Large intestine (tissue), 3 donors: ENCODE measurements around the gene CPSF7. TPM values are rescaled to one million over a fixed set of nuclear protein-coding genes. Genes with fewer than 3 reads are reported as not detected.
A peak's percentile ranks its signal among the peaks of the same experiment; 100 is the strongest.

ENCODE experiments used
- DNase-seq, 2 donors: peaks; one replicate each; pipeline versions ENCODE4 v3.0.0 to v3.0.0-alpha.2; 2013
- H3K27ac ChIP-seq: one replicate; pipeline ENCODE4 v1.5.1; 2013; ENCODE audit warnings: low read length
- H3K27me3 ChIP-seq: 2 replicates; pipeline ENCODE4 v1.6.1; 2013; ENCODE audit warnings: low read length; ENCODE audit not compliant: control insufficient read depth, insufficient read depth
- H3K36me3 ChIP-seq: 2 replicates; pipeline ENCODE4 v1.6.1; 2013; ENCODE audit warnings: low read length; ENCODE audit not compliant: control insufficient read depth, insufficient read depth
- H3K4me1 ChIP-seq: one replicate; pipeline ENCODE4 v1.6.1; 2013; ENCODE audit warnings: low read length; ENCODE audit not compliant: control insufficient read depth, insufficient read depth
- H3K4me3 ChIP-seq: one replicate; pipeline ENCODE4 v1.5.1; 2013; ENCODE audit warnings: low read length
- H3K9me3 ChIP-seq: one replicate; pipeline ENCODE4 v1.6.1; 2013; ENCODE audit warnings: mild to moderate bottlenecking, low read depth, low read length, moderate library complexity; ENCODE audit not compliant: control insufficient read depth
- WGBS: methylation state at CpG from one replicate; pipeline ENCODE4 v1.1.5; 2013; ENCODE audit warnings: low lambda C conversion rate; ENCODE audit not compliant: insufficient coverage; 5-methylcytosine and 5-hydroxymethylcytosine counted together
- polyA plus RNA-seq: library from polyadenylated mRNA; unstranded; fragments of 120-200 nt; gene quantifications from one replicate; pipeline ENCODE4 v1.2.1, GENCODE V29; 2013

The CPSF7 gene
- polyA plus RNA-seq, 1 donor = 93.4 TPM

DNA sequence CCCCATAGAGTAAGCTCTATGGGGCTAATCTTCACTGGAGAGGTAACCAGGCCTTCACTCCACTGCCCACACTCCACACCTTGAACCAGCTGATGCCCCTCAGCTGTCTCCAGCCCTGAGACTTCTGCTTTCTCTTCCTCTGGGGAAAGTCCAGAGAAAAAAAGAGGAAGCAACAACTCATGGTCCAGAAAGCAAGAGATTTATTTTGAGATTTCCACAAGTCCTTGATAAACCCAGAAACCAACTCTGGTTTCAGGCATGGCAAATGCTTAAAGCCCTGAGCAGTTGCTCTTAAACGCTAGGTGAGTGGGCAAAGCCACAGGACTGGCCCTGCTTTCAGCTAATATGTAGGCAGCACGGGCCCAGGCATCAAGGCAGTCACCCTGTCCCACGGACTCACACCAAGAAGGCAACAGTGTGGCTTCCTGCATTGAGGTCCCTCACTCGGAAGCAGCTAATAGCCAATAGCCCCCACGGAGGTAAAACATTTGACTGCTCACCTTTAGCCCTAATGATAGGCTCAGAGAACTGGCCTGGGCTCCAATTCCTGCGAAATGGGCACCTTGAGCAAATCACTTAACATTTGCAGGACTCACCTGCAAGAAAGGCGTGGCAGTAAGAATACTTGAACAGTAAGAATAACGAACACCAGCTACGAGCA is 72.4 kb downstream of the CPSF7 start:
- Histone ChIP-seq H3K9me3 (no peaks in the 10 kb centered on the region), H3K4me3 (no peak overlapping the region), H3K36me3 (peaks cover 22% of the 10 kb centered on the region), H3K4me1 (peaks cover 31% of the 10 kb centered on the region), H3K27me3 (no peaks in the 10 kb centered on the region), H3K27ac (peak overlapping the region; percentile 26)
- WGBS = no CpG with 5 or more reads among the region's 9 CpGs
- peak in 1 of 2 donors; percentile 29 for DNase-seq

GRCh38 chr11:61356706-61357105 is 73.1 kb downstream of the CPSF7 start:
- H3K27ac ChIP-seq = peak overlapping the region; percentile 26
- H3K4me3 ChIP-seq = no peak overlapping the region
- H3K27me3 ChIP-seq = no peaks in the 10 kb centered on the region
- WGBS = no CpG with 5 or more reads among the region's 4 CpGs
- H3K4me1 ChIP-seq = peaks cover 31% of the 10 kb centered on the region
- DNase-seq = no peak
- no peaks in the 10 kb centered on the region for H3K9me3 ChIP-seq
- H3K36me3 ChIP-seq = peaks cover 28% of the 10 kb centered on the region

- Histone ChIP-seq H3K27me3 (no peaks in the 10 kb centered on the region), H3K9me3 (no peaks in the 10 kb centered on the region), H3K4me1 (peaks cover 16% of the 10 kb centered on the region), H3K27ac (no peak overlapping the region), H3K36me3 (peaks cover 49% of the 10 kb centered on the region), H3K4me3 (no peak overlapping the region)
- WGBS = no CpG with 5 or more reads among the region's 2 CpGs
- DNase-seq = no peak
These were observed 75.6 kb downstream of the CPSF7 start for GRCh38 chr11:61354208-61354607.

GRCh38 chr11:61353131-61354067 is 76.4 kb downstream of the CPSF7 start:
- no peak overlapping the region for H3K4me3 ChIP-seq
- peaks cover 57% of the 10 kb centered on the region for H3K36me3 ChIP-seq
- 93% methylated on average over 3 of the region's 15 CpGs for whole genome bisulfite sequencing
- H3K27ac ChIP-seq = no peak overlapping the region
- H3K4me1 ChIP-seq = peaks cover 10% of the 10 kb centered on the region
- no peak for DNase-seq
- H3K9me3 ChIP-seq = no peaks in the 10 kb centered on the region
- no peaks in the 10 kb centered on the region for H3K27me3 ChIP-seq

Other genes starting within 250 kb of the CPSF7 start
- gene PGA3, start 226.5 kb downstream of the CPSF7 start, polyA plus RNA-seq = 0.63 TPM
- 3.3 TPM for gene PGA4, start 207.6 kb downstream of the CPSF7 start, polyA plus RNA-seq
- gene PGA5, start 188.8 kb downstream of the CPSF7 start, polyA plus RNA-seq = 0.40 TPM
- gene VWCE, start 134.7 kb downstream of the CPSF7 start, polyA plus RNA-seq = 5.1 TPM
- 157 TPM for gene DDB1, start 96.9 kb downstream of the CPSF7 start, polyA plus RNA-seq
- 285 TPM for gene TKFC, start 96.7 kb downstream of the CPSF7 start, polyA plus RNA-seq
- gene CYB561A3, start 68.1 kb downstream of the CPSF7 start, polyA plus RNA-seq = 31.1 TPM
- gene TMEM138, start 67.6 kb downstream of the CPSF7 start, polyA plus RNA-seq = 45.6 TPM
- 28.1 TPM for gene TMEM216, start 37.4 kb downstream of the CPSF7 start, polyA plus RNA-seq
- 38.1 TPM for gene SDHAF2, start 149 bp upstream of the CPSF7 start, polyA plus RNA-seq
- 1.3 TPM for gene LRRC10B, start 78.8 kb upstream of the CPSF7 start, polyA plus RNA-seq
- 12.1 TPM for gene SYT7, start 151.1 kb upstream of the CPSF7 start, polyA plus RNA-seq